ENCODE results near the gene DTNB.
A peak's percentile ranks its signal among the peaks of the same experiment; 100 is the strongest.
"Not testable (repeated sequence)": the region's sequence is repeated elsewhere in the genome, so short reads cannot be mapped to it uniquely, and the experiment has no call there.

The DTNB gene

DNA sequence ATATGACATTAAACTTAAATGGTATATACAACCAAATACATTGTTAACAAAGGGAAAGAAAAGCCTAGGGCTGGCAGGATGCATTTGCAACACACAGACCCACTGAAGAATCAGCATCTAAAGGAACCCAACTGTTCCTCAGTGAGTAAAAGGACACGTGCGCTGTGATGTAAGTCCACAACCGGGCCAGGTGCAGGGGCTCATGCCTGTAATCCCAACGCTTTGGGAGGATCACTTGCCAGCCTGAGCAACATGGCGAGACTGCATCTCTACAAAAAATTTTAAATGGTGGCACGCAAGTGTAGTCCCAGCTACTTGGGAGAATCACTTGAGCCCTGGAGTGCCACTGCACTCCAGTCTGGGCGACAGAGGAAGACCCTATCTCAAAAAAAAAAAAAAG lies 3.9 kb downstream of the DTNB start:
- H3K4me3 ChIP-seq (ENCODE audit: low read length) = no peak overlapping the region
- TF ChIP-seq, protein P1, sequence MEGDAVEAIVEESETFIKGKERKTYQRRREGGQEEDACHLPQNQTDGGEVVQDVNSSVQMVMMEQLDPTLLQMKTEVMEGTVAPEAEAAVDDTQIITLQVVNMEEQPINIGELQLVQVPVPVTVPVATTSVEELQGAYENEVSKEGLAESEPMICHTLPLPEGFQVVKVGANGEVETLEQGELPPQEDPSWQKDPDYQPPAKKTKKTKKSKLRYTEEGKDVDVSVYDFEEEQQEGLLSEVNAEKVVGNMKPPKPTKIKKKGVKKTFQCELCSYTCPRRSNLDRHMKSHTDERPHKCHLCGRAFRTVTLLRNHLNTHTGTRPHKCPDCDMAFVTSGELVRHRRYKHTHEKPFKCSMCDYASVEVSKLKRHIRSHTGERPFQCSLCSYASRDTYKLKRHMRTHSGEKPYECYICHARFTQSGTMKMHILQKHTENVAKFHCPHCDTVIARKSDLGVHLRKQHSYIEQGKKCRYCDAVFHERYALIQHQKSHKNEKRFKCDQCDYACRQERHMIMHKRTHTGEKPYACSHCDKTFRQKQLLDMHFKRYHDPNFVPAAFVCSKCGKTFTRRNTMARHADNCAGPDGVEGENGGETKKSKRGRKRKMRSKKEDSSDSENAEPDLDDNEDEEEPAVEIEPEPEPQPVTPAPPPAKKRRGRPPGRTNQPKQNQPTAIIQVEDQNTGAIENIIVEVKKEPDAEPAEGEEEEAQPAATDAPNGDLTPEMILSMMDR (conservative IDR thresholded peaks at IDR 0.05; ENCODE audit: low read depth, low read length) = no peak
- DNase-seq (ENCODE audit: low read depth) = no peak

DNA sequence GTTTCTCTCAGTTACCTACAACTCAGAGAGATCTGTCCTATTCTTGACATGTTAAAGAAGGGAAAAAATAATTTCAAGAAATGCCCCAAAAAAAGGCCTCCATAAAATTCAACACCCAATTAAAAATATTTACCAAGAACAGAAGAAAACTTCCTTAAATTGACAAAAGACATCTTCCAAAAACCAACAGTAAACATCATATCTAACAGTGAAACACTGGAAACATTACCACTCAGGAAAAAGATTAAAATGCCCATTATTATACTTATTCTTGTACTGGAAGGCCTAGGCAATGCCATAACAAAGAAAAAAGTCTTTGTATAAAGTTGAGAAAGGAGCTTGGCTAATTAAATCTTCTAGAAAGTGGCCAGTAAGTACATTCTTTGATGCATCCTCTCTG lies 7.2 kb downstream of the DTNB start:
- DNase-seq (ENCODE audit: low read depth) = no peak
- no peak overlapping the region for H3K4me3 ChIP-seq (ENCODE audit: low read length)
- TF ChIP-seq, protein P1 (conservative IDR thresholded peaks at IDR 0.05; ENCODE audit: low read depth, low read length) = no peak

DNA sequence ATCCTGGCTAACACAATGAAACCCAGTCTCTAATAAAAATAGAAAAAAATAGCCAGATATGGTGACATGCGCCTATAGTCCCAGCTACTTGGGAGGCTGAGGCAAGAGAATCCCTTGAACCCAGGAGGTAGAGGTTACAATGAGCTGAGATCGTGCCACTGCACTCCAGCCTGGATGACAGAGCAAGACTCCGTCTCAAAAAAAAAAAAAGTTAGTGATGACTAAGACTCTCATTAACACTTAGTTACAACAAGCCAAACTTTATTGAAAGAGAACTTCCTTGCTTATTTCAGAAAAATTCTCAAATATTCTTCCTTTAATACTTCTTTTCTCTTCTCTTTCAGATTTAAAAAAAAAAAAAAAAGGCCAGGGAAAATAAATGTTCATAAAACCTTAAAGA lies 7.9 kb downstream of the DTNB start:
- DNase-seq (ENCODE audit: low read depth); H3K4me3 ChIP-seq (ENCODE audit: low read length): not testable (repeated sequence)

DNA sequence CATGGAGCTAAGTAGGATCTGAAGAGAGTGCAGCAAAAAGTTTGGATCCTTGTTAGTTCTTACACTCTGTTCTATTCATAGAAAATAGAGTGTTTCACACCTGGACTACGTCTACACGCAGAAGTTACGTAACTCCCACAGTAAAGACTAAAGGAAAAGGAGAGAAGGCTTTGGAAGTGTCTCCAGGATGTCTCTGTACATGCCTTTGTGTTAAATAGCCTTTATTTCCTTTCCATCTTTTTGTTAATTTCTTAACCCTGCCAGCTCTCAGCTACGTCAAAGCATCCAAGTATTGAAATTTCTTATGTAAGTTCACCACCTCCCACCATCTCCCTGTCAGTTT lies 8.4 kb downstream of the DTNB start:
- TF ChIP-seq, protein P1 (conservative IDR thresholded peaks at IDR 0.05; ENCODE audit: low read depth, low read length) = no peak
- no peak for DNase-seq (ENCODE audit: low read depth)
- H3K4me3 ChIP-seq (ENCODE audit: low read length) = no peak overlapping the region

DNA sequence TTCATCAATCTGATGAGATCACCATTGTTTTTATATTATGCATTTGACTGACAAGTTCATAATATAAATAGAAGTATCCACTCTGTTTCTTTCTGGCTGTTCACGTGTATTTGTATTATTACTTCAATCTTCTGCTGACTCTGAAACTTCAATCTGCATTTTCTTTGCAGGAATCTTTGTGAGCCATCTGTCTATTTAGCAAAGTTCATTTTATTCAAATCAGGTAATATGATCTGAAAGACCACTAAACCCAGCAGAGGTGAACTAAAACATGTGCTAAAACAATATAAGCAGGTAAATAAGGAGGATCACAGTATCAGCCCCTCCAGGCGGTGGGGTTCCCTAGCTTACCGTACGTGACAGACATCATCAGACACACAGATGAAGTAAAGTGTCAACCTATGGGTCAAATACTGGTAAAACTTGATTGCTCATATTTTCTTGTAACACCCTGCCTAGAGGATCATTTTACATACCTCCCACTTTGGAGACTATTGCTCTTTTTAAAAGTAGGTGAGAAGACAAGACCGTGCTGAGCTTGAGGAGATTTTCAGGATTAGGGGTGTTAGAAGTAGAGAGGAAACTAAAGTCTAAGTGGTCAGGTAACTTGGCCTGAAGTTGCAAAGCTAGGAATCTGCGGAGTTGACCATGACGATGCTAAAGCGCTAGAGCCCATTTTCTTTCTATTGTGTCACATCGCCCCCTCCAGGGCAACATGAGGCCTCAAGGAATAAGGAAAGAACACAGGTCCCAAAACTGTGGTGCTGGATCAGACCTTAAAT lies 9.0 kb downstream of the DTNB start:
- TF ChIP-seq, protein P1 (conservative IDR thresholded peaks at IDR 0.05; ENCODE audit: low read depth, low read length) = peak; percentile 82
- DNase-seq (ENCODE audit: low read depth) = peak; percentile 19
- no peak overlapping the region for H3K4me3 ChIP-seq (ENCODE audit: low read length)

DNA sequence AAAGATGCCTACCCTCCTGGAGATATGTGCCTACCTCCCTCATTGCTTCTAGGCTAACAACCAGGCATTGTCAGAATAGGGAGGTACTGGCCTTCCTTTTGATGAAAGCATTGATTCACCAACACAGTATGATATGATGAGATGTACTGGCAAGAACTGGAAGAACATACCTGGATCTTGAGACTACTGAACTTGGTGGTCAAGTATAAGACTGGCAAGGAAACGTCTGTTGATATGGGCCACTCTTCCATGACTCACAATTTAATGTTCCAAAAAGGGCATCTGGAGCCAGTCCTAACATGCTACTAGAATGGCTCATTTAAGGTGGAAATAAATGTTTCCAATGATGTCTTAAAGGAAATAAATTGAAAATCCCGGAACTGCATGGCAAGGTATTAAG lies 18.1 kb downstream of the DTNB start:
- DNase-seq (ENCODE audit: low read depth) = no peak
- H3K4me3 ChIP-seq (ENCODE audit: low read length) = no peak overlapping the region
- TF ChIP-seq, protein P1 (conservative IDR thresholded peaks at IDR 0.05; ENCODE audit: low read depth, low read length) = no peak

DNA sequence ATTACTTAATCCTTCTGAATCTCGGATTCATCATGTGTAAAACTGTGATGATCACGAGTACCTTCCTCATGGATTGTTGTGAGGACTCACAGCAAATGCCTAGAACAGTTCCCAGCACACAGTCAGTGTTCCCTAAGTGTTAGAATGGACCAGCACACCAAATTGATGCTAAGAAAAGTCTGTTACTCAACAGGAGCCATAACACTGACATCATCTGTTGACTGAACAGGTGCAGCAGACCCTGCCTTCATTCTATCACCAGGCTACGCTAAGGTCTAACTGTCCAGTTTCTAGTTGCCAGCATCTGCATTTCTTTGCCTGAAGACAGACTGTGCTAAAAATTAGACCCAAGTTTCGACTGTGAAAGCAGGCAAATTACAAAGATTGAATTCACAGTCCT lies 18.6 kb downstream of the DTNB start:
- DNase-seq (ENCODE audit: low read depth) = no peak
- H3K4me3 ChIP-seq (ENCODE audit: low read length) = no peak overlapping the region
- TF ChIP-seq, protein P1 (conservative IDR thresholded peaks at IDR 0.05; ENCODE audit: low read depth, low read length) = no peak
